ENCODE results near the gene NR1I3. TPM values are rescaled to one million over a fixed set of nuclear protein-coding genes. Genes with fewer than 3 reads are reported as not detected.

Gene NR1I3
- total RNA-seq, 2 donors from 2014 or later, result not detected

DNA sequence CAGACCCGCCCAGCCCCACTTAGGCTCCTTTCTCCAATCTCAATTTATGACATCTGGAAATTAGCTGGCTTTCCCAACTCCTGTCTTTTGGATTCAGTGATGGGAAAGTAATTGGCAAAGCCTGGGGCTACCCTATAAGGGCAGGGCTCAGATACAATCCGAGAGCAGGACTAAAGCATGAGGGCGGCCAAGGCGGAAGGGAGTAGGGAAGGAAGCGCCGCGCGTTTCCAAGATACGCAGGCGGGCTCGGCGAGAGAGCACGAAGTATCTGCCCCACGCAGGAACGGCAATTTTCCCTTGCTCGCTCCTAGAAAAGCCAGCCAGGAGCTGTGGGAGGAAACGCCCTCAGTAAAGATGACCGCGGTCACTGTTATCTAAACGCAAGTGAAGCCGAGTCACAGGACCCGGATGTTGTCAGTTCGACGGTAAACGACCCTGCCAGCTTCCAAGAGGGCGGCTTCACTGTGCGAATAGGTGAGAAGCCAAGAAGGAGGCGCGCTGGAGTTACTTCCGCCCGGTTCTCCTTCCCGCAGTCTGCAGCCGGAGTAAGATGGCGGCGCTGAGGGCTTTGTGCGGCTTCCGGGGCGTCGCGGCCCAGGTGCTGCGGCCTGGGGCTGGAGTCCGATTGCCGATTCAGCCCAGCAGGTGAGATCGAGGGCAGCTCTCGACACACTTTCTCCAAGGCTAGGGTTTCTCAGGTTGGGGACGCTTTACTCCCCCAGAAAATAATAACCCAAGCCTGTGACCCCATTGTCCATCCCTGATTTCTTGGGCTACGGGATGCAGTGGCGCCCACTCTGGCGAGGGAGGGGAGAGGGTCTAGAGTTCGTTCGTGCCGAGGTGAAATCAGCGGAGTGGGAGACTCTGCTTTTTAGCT, 35.9 kb downstream of the NR1I3 start, which contains the start of gene NDUFS2:
NDUFS2 (plus strand) TSS at position 532 of the 877 bp plus-strand sequence; CDS start at position 551, 19 bp downstream.
- DNase-seq (peak; percentile 86 to 90 (median 87)), ATAC-seq (peak; percentile 99)
- H3K27me3 Mint-ChIP-seq, result no peaks in the 10 kb centered on the region
- peaks cover 5% of the 10 kb centered on the region for H3K36me3 Mint-ChIP-seq (ENCODE audit: low read depth)
- H3K4me3 Mint-ChIP-seq, result peak within 1 kb of the TSS; percentile 92
- no peaks in the 10 kb centered on the region for H3K9me3 ChIP-seq (ENCODE audit: control insufficient read depth, low read length, poor library complexity, severe bottlenecking)
- peaks cover 43% of the 10 kb centered on the region for H3K4me1 Mint-ChIP-seq
- peak within 1 kb of the TSS; percentile 97 for H3K27ac Mint-ChIP-seq

DNA sequence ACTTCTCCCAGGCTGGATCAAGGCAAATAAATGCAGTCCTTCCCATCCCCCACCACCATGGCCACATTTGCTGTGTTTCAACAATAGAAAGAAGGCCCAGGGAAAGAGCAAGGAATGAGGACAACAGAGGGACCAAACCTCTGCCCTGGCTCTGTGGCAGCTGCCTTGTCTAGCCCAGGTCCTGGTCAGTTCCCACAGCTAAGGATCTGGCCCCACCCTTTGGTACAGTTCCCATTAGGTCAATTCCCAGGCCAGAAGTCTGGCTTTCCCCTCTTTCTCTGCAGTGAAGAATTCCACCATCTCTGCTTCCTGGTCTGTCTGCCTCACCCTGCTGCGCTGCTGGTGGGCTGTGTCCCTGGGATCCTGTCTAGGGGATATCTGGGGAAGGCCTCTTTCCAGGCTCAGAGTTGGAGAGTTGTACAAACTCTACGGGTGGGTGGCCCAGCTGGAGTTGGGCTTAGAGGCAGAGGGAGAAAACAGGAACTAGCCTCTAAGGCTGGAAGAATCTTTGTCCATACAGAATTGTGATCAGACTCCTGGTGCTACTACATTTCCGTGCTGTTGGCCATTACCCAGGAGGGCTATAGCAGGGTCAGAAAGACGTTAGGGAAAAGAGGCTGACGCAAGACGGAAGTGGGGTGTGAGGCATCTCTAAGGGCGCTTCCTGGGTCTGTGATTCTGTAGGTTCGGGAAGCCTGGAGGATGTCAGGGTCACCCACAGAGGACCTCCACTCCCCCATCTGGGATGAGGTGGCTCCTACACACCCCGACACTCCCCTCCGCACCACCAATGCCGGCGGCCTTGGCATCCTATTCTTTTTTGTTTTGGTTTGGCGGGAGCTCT, 36.8 kb downstream of the NR1I3 start:
- Mint-ChIP-seq H3K27me3 (no peaks in the 10 kb centered on the region), H3K36me3 (ENCODE audit: low read depth) (peaks cover 5% of the 10 kb centered on the region), H3K4me3 (peak overlapping the region; percentile 92), H3K27ac (peak overlapping the region; percentile 97), H3K4me1 (peaks cover 40% of the 10 kb centered on the region)
- no peaks in the 10 kb centered on the region for H3K9me3 ChIP-seq (ENCODE audit: control insufficient read depth, low read length, poor library complexity, severe bottlenecking)
- DNase-seq (no peak), ATAC-seq (no peak)

DNA sequence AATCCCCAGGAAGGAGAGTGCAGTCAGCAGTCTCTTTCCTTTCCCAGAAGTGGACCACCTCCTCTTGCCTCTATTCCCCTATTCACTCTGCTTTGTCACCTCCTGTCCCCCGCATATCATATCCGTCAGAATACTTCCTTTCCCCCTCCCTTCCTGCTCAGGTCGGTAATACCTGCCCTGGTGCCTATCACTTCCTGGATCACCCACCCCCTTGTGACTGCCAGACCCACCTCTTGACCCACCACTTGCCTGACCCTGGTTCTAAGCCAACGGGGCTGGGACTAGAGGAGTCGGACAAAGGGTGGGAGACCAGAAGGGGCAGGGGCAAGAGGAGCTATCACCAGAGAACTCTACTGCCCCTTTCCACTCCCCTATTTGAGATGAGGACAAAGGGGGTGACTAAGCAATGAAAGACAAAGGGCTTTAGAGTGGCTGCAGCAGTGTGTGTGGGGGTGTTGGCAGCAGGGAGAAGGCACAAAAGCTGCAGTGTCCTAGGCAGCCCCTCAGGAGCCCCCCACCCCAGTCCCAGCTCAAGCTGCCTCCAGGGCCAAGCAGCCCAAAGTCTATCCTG, 37.5 kb downstream of the NR1I3 start:
- Mint-ChIP-seq H3K4me3 (peak overlapping the region; percentile 60), H3K4me1 (peaks cover 35% of the 10 kb centered on the region), H3K36me3 (ENCODE audit: low read depth) (peaks cover 5% of the 10 kb centered on the region), H3K27me3 (no peaks in the 10 kb centered on the region), H3K27ac (peak overlapping the region; percentile 97)
- H3K9me3 ChIP-seq (ENCODE audit: control insufficient read depth, low read length, poor library complexity, severe bottlenecking), result no peaks in the 10 kb centered on the region
- DNase-seq (no peak), ATAC-seq (no peak)

DNA sequence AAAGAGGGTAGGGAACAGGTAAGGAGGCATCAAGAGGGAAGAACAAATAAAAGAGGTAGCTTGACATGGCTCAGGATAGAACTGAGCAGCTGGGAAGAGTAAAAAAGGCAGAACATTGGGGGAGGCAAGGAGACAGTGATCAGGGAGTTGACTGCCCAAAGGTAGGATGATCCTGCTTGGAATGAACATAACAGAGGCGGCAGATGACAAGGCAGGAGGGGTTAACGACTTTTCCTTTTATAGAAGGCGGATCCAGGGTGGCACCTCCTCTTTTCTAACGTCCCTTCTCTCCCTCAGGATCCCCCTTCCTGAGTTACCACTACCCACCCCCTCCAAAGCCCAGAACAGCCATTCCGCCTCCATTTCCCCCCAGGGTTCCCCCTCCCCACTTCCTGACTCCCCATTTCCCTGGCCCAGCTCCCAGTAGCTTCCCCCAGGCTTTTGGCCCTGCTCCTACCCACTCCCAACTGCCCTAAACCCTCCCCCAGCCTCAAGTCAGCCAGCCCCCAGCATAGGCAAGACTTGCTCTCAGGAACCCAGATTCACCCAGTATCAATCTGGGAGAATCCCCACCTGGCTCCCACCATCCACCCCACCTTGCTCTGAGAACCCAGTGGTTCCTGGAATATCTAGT, 38.4 kb downstream of the NR1I3 start:
- Mint-ChIP-seq H3K36me3 (ENCODE audit: low read depth) (peaks cover 5% of the 10 kb centered on the region), H3K27ac (peak overlapping the region; percentile 97), H3K4me3 (peak overlapping the region; percentile 25), H3K4me1 (peaks cover 31% of the 10 kb centered on the region), H3K27me3 (no peaks in the 10 kb centered on the region)
- DNase-seq (no peak), ATAC-seq (no peak)
- no peaks in the 10 kb centered on the region for H3K9me3 ChIP-seq (ENCODE audit: control insufficient read depth, low read length, poor library complexity, severe bottlenecking)

DNA sequence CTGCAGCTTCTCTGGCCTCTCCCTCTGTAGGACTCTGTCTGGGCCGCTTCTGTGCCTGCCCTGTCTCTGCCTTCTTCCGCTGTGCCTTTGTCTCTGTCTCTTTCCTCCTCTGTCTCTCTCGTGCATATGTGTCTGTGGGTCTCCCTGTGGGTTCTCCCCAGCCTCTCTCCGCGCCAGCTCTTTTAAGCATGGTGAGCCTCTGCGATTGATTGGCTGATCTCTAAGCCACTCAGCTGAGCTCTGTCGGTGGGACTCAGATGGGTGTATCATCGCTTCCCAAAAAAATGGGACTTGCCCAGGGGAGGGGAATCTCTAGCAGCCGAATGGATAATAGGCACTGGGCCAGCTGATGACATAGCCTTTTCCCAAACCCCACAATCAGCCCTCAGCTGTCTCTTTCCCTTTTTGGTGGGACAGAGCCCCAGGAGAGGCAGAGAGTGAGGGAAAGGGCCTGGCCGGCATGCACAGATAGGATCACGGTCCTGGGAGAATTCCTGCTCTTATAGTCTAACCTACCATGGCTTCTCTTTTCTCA, 39.0 kb downstream of the NR1I3 start, which contains the start of gene ADAMTS4:
ADAMTS4 (minus strand) TSS at position 158 of the 535 bp plus-strand sequence. CDS start 427 bp downstream, outside the sequence.
- Mint-ChIP-seq H3K27me3 (no peaks in the 10 kb centered on the region), H3K36me3 (ENCODE audit: low read depth) (no peaks in the 10 kb centered on the region), H3K4me1 (peaks cover 25% of the 10 kb centered on the region), H3K4me3 (peak within 1 kb of the TSS; percentile 25), H3K27ac (no peak within 1 kb of the TSS)
- DNase-seq (no peak), ATAC-seq (no peak)
- no peaks in the 10 kb centered on the region for H3K9me3 ChIP-seq (ENCODE audit: control insufficient read depth, low read length, poor library complexity, severe bottlenecking)

DNA sequence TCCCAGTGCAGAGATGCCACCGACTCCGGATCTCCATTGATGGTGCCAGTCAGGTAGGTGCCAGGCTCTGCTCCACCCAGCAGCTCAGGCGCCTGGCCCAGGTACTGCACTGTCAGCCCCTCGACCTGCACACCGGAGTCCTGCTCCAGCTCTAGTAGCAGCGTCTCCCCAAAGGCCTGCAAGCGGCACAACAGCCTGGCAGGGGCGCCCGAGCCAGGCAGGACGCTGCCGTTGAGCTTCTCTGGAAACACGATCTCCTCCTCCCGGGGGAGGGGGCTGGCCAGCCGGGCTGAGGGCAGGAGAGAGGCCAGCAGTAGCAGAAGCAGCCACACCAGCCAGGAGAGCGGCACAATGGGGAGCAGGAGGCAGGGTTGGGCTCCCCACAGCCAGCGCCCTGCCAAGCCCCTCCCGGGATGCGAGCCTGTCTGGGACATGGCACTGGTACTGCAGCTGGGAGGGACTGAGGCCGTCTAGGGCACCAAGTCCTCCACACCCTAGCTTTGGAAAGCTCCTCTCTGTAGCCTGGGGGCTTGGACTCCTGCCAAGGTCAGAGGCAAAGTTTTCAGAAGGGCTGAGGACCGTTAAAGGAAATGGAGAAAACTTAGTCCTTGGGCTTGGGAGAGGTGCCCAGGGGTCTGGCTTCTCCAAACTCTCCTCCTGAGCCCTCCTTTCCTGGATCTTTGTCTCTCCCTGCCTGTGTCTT, 39.7 kb downstream of the NR1I3 start:
- H3K4me1 Mint-ChIP-seq, result peaks cover 25% of the 10 kb centered on the region
- H3K27me3 Mint-ChIP-seq, result no peaks in the 10 kb centered on the region
- no peak for ATAC-seq
- no peaks in the 10 kb centered on the region for H3K36me3 Mint-ChIP-seq (ENCODE audit: low read depth)
- no peak overlapping the region for H3K4me3 Mint-ChIP-seq
- no peak overlapping the region for H3K27ac Mint-ChIP-seq
- H3K9me3 ChIP-seq (ENCODE audit: control insufficient read depth, low read length, poor library complexity, severe bottlenecking), result no peaks in the 10 kb centered on the region
- no peak for DNase-seq

DNA sequence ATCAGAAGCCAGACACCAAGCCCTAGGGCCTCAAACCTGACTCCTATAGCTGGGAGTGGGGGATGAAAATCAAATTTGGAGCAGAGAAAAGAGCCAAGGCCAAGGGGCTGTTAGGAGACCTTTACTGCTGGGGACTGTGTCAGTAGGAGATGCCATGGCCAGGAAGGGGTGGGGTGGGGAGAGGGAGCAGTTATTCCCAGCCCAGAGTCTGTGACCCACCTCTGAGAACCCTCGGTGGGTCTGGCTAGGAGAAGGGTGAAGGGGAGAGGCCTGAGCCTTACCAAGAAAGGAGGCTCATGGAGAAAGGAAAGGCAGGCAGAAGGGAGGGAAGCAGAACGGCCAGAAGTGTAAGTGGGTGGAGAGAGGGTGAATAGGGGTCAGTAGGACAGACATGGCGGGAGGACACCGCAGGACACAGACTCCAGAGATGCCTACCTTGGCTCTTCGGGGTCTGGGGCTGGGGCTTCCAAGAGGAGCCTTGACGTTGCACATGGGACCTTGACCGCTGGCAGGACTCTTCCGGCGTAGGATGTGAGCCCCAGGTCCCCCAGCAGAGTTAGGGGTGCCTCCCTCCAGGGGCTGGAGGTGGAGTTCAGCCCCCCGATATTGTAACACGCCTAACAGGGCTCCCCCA, 40.3 kb downstream of the NR1I3 start:
- Mint-ChIP-seq H3K27me3 (no peaks in the 10 kb centered on the region), H3K36me3 (ENCODE audit: low read depth) (no peaks in the 10 kb centered on the region), H3K4me1 (peaks cover 26% of the 10 kb centered on the region), H3K27ac (no peak overlapping the region), H3K4me3 (no peak overlapping the region)
- no peaks in the 10 kb centered on the region for H3K9me3 ChIP-seq (ENCODE audit: control insufficient read depth, low read length, poor library complexity, severe bottlenecking)
- ATAC-seq (no peak), DNase-seq (no peak)

DNA sequence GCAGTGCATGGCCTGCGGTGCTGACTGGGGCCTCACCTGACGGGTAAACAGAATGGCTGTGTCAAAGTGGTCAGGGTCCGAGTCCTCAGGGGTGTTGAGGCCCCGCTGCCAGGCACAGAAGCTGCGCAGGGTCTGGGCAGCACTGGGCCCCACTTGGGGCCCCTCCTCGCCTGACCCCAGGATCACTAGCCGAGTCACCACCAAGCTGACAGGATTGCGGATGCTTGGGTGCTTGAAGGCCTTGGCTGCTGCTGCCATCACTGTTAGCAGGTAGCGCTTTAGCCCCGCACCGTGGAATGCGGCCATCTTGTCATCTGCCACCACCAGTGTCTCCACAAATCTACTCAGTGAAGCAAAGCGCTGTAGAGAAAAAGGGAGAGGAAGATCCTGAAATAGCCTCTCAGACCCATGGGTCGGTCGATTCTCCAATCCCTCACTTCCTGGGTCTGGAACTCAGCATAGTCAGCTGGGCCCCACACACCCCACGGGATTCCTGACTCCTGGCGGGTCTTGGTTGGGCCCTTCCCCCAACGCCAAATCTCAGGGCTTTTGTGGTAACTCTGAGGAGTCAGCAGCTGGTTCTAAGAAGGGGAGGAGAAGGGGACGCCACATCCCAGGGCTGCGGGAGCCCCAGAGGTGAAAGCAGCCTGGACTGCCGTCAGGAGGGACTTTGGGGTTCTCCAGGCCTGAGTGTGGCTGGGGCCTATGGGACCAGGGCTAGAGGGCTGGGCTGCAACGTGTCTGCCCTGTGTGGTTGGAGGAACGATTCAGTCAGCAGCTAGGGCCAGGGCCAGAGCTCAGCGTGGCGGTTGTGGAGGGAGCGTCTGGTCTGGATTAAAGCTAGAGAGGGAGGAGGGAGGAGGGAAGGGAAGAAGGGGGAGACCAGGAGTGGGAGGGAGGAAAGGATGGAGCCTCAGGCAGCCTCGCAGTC, 41.2 kb downstream of the NR1I3 start:
- H3K36me3 Mint-ChIP-seq (ENCODE audit: low read depth), result no peaks in the 10 kb centered on the region
- no peaks in the 10 kb centered on the region for H3K27me3 Mint-ChIP-seq
- H3K4me3 Mint-ChIP-seq, result no peak overlapping the region
- H3K9me3 ChIP-seq (ENCODE audit: control insufficient read depth, low read length, poor library complexity, severe bottlenecking), result no peaks in the 10 kb centered on the region
- H3K4me1 Mint-ChIP-seq, result peaks cover 25% of the 10 kb centered on the region
- no peak for DNase-seq
- ATAC-seq, result no peak
- H3K27ac Mint-ChIP-seq, result no peak overlapping the region

DNA sequence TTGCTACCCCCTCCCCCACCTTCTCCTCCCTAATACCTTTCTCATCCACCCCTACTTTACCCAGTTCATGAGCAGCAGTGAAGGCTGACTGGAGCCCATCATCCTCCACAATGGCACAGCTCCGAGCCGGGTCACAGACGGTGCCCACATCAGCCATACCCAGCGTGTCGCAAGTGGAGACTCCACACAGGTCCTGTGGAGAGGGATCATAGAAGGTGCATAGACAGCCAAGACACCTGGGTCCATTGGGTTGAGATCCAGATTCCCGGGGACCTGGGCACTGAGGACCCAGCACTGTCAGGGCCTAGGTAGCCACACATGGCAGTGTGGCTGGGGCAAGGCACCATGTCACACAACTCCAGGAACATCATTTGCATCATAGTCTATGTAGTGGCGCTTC, 41.9 kb downstream of the NR1I3 start:
- H3K27ac Mint-ChIP-seq, result no peak overlapping the region

DNA sequence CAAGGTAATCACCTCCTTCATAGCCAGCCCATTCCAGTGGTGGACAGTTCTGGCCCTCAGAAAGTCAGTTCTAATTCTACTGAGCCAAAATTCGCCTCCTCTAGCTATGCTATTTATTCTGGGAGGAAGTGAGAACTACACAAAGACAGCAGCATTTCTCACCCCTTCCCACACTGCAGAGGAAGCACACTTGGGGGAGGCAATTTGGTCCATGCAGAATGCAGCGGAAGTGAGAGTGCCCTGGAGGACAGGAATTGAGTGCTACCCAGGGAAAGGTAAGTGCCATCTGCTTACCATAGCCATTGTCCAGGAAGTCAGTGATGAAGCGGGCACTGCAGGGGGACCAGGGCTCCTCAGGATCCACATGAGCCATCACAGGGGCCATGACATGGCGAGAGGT, 42.8 kb downstream of the NR1I3 start:
- Mint-ChIP-seq H3K4me1 (peaks cover 15% of the 10 kb centered on the region), H3K27me3 (no peaks in the 10 kb centered on the region), H3K4me3 (no peak overlapping the region), H3K27ac (no peak overlapping the region), H3K36me3 (ENCODE audit: low read depth) (no peaks in the 10 kb centered on the region)
- no peak for DNase-seq
- ATAC-seq, result no peak
- H3K9me3 ChIP-seq (ENCODE audit: control insufficient read depth, low read length, poor library complexity, severe bottlenecking), result no peaks in the 10 kb centered on the region

More for the DNA sequence above, 41.9 kb downstream of the NR1I3 start:
- Mint-ChIP-seq H3K36me3 (ENCODE audit: low read depth) (no peaks in the 10 kb centered on the region), H3K4me1 (peaks cover 22% of the 10 kb centered on the region), H3K27me3 (no peaks in the 10 kb centered on the region), H3K4me3 (no peak overlapping the region)
- DNase-seq, result no peak
- ATAC-seq, result no peak
- H3K9me3 ChIP-seq (ENCODE audit: control insufficient read depth, low read length, poor library complexity, severe bottlenecking), result no peaks in the 10 kb centered on the region

Data from T-helper 17 cell (primary cell).